ENCODE results near the gene NRDC. TPM values are rescaled to one million over a fixed set of nuclear protein-coding genes. Genes with fewer than 3 reads are reported as not detected.

The NRDC gene
- total and polyA plus RNA-seq, 9 of the 15 experiments (the other 6 are each of a cell fraction or from before 2014, with no cell fraction given): 102 to 371 (median 201) TPM

DNA sequence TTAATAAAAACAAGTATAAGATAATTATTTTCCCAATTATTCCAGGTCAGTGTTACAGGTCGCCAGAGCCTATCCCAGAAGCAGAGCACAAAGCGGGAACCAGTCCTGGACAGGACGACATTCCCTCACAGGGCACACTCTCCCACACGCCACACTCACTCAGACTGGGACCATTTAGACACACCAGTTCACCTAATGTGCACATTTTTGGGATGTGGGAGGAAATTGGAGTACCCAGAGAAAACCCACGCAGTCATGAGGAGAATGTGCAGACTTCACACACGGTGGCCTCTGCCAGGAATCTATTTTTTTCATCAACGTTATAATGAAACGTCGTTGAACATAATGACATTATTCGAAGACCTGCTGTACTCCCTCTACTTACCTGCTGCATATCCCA is 20.5 kb upstream of the NRDC start:
- Histone ChIP-seq H3K79me2 (ENCODE audit: control insufficient read depth, insufficient read depth, low read length) (no peaks in the 10 kb centered on the region), H3K27ac (ENCODE audit: extremely low read depth, low read depth, low read length) (no peak overlapping the region), H3K36me3 (ENCODE audit: control insufficient read depth, insufficient read depth, low read length) (no peaks in the 10 kb centered on the region), H3K9ac (ENCODE audit: insufficient read depth in 1 of 2, low read depth in 2 of 2, low read length in 2 of 2) (no peak overlapping the region), H3K4me2 (ENCODE audit: insufficient read depth, low read length) (no peak overlapping the region), H2AFZ (ENCODE audit: low read depth, low read length) (no peak overlapping the region), H3K4me1 (replicated peaks in 1 of 2; ENCODE audit: control insufficient read depth in 2 of 2, insufficient read depth in 2 of 2, low read length in 2 of 2) (no peaks in the 10 kb centered on the region), H3K9me3 (replicated peaks; ENCODE audit: control insufficient read depth, insufficient read depth, low read depth, low read length) (no peaks in the 10 kb centered on the region), H3K4me3 (no peak overlapping the region), H4K20me1 (replicated peaks; ENCODE audit: control insufficient read depth, insufficient read depth, low read length) (no peaks in the 10 kb centered on the region), H3K27me3 (ENCODE audit: control insufficient read depth in 2 of 2, insufficient read depth in 2 of 2, low read length in 2 of 2) (peaks cover 4 to 25% of the 10 kb centered on the region in 2 experiments; a peak in 4 of 5 replicates), H3K9me1 (ENCODE audit: control insufficient read depth, insufficient read depth, low read length) (no peaks in the 10 kb centered on the region)
- CTCF ChIA-PET (ENCODE audit: low intra/inter-chr PET ratio): interaction anchor here (0.8 to 1.4 kb wide), 2 partner anchors 26 to 101 kb away, joined by 3 read pairs; no protein-coding TSS in a partner anchor
- intact Hi-C loops (cut with micrococcal nuclease): loop anchor here (5.0 to 10.0 kb wide), 4 partner anchors 228 to 788 kb away; no protein-coding TSS in a partner anchor
- DNase-seq (ENCODE audit: extremely low read depth in 1 of 4, low spot score in 3 of 4) (no peak), FAIRE-seq (no peak), ATAC-seq (no peak)
- POLR2A ChIA-PET: interaction anchor here (0.6 kb wide), 3 partner anchors 15 to 680 kb away, joined by 3 read pairs; no protein-coding TSS in a partner anchor
- no TSS peak for BruUV-seq (replicated peaks)
- no peak for TF ChIP-seq ZBTB17 (CRISPR knock-in tag; IDR thresholded peaks at IDR 0.05)
- TF ChIP-seq MYC (IDR thresholded peaks at IDR 0.05; ENCODE audit: low read depth, low read length): no peak
- TF ChIP-seq MYC (CRISPR knock-in tag; IDR thresholded peaks at IDR 0.05; ENCODE audit: borderline replicate concordance, low read depth): no peak
- TF ChIP-seq, protein P1, sequence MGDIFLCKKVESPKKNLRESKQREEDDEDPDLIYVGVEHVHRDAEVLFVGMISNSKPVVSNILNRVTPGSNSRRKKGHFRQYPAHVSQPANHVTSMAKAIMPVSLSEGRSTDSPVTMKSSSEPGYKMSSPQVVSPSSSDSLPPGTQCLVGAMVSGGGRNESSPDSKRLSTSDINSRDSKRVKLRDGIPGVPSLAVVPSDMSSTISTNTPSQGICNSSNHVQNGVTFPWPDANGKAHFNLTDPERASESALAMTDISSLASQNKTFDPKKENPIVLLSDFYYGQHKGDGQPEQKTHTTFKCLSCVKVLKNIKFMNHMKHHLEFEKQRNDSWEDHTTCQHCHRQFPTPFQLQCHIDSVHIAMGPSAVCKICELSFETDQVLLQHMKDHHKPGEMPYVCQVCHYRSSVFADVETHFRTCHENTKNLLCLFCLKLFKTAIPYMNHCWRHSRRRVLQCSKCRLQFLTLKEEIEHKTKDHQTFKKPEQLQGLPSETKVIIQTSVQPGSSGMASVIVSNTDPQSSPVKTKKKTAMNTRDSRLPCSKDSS (IDR thresholded peaks at IDR 0.05; ENCODE audit: low read depth, partially characterized antibody): no peak
- no peak for TF ChIP-seq HNRNPK (IDR thresholded peaks at IDR 0.05; ENCODE audit: low read depth, low read length, poor library complexity, severe bottlenecking)
- no peak for TF ChIP-seq GATA2 (CRISPR knock-in tag; IDR thresholded peaks at IDR 0.05)
- no peak for TF ChIP-seq TCF7L2 (IDR thresholded peaks at IDR 0.05; ENCODE audit: low read depth, low read length)
- WGBS (ENCODE audit: insufficient coverage, low coverage, missing lambda C conversion rate): 4% methylated on average over 10 of the region's 10 CpGs
- in situ Hi-C loops (cut with MboI): loop anchor here (5.0 kb wide), 1 partner anchor 98 kb away; no protein-coding TSS in a partner anchor
